Keratinocyte (primary cell): Measurements from ENCODE around the gene ARL5A.

Experiments
- EZH2 ChIP-seq: IDR thresholded peaks from one replicate; pipeline ENCODE4 v1.6.1; 2012; ENCODE audit warnings: inconsistent platforms, mild to moderate bottlenecking, low read length, moderate library complexity
- TF ChIP-seq, protein P1 (sequence below), 3 experiments: IDR thresholded peaks in 1 of 3; conservative IDR thresholded peaks in 1 of 3; optimal IDR thresholded peaks in 1 of 3; 2 replicates in 2 of 3; 3 replicates in 1 of 3; pipeline versions ENCODE3 to v1.5.1; 2011; ENCODE audit warnings: low read length in 3 of 3, mild to moderate bottlenecking in 3 of 3, moderate library complexity in 2 of 3, control low read depth in 1 of 3, inconsistent platforms in 1 of 3; ENCODE audit not compliant: insufficient read depth in 2 of 3; ENCODE audit errors: extremely low read depth in 1 of 3

DNA sequence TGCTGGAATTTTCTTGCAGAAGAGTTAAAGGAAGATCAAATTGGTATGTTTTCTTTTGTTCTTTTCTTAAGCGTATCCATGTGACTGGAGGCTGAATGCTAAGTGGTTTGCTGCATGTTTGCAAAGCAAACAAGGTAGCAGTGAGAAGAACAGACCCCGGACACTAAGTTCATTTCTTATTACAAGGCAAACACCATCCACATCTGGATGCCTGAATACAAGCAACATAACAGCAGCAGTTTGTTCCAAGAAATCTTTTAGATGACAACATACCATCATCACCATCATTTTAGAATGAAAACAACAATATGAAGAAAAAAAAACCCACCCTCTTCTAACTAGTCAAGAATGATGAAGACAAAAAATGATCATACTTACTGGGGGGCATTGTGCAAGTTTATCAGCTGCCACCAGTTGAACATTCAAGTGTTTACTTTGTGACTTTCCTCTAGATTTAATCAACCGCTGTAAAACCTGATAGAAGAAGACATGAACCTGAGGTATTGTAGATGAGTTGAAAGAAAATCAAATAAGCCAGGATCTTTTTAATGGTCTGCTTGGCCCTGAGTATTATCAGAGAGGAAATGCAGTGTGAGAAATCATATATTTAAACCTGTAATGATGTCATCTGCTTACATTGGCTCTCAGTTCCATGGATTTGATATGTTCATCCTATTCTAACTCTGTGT lies 25.0 kb upstream of the ARL5A start:
- TF ChIP-seq, protein P1, sequence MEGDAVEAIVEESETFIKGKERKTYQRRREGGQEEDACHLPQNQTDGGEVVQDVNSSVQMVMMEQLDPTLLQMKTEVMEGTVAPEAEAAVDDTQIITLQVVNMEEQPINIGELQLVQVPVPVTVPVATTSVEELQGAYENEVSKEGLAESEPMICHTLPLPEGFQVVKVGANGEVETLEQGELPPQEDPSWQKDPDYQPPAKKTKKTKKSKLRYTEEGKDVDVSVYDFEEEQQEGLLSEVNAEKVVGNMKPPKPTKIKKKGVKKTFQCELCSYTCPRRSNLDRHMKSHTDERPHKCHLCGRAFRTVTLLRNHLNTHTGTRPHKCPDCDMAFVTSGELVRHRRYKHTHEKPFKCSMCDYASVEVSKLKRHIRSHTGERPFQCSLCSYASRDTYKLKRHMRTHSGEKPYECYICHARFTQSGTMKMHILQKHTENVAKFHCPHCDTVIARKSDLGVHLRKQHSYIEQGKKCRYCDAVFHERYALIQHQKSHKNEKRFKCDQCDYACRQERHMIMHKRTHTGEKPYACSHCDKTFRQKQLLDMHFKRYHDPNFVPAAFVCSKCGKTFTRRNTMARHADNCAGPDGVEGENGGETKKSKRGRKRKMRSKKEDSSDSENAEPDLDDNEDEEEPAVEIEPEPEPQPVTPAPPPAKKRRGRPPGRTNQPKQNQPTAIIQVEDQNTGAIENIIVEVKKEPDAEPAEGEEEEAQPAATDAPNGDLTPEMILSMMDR (optimal IDR thresholded peaks at IDR 0.05 in 1 of 3, IDR thresholded peaks at IDR 0.05 in 1 of 3, conservative IDR thresholded peaks at IDR 0.05 in 1 of 3; ENCODE audit: extremely low read depth in 1 of 3, insufficient read depth in 2 of 3, low read length in 3 of 3) = no peak
- TF ChIP-seq EZH2 = no peak
